ENCODE results near the gene HTR7.

The HTR7 gene

DNA sequence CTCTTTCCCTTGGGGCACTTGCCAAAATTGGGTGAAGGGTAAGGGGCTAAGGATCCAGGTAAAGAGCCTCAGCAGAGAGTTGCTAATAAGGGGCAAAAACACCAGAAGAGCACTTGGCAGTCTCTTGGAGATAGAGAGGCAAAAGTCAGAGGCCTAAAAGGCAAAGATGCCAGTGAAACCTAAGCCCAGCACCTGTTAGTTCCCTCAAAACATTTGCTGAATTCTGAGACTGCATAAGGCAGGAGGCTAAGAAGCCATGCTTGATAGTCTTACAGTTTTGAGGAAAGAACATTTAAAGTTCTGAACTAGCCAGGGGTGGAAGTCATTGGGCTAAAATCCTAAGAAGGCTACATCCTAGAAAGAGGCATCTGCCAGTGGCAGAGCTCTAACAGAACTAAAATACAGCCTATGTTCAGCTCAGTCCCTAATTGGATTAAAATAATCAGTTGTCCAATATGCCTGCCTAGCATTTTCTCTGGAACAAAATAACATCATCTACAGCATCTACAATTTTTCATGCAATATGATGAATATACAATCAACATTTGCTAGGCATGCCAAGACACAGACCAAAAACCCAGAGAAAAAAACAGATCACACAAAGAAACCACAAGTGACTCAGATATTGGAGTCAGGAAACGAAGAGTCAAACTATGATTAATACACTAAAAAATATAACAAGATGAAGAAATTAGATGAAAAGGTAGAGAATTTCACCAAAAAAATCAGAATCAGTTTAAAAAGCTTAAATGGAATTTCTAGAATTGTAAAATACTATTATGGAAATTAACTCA lies 7.7 kb downstream of the HTR7 start:
- no peaks in the 10 kb centered on the region for H3F3A ChIP-seq (ENCODE audit: insufficient read depth)
- H2AFZ ChIP-seq (ENCODE audit: low read depth, low read length, severe bottlenecking): no peak overlapping the region
- no peaks in the 10 kb centered on the region for H4K20me1 ChIP-seq (ENCODE audit: low read depth, low read length)
- no peaks in the 10 kb centered on the region for H3K79me2 ChIP-seq (ENCODE audit: insufficient read depth, low read length)
- H3K9me3 ChIP-seq (ENCODE audit: insufficient read depth, low read length): peaks cover 16% of the 10 kb centered on the region
- H3K27ac ChIP-seq (ENCODE audit: low read depth, low read length): no peak overlapping the region
- no peaks in the 10 kb centered on the region; the same call in 1 of the 2 replicates for H3K36me3 ChIP-seq (ENCODE audit: low read length)
- TF ChIP-seq, protein P1, sequence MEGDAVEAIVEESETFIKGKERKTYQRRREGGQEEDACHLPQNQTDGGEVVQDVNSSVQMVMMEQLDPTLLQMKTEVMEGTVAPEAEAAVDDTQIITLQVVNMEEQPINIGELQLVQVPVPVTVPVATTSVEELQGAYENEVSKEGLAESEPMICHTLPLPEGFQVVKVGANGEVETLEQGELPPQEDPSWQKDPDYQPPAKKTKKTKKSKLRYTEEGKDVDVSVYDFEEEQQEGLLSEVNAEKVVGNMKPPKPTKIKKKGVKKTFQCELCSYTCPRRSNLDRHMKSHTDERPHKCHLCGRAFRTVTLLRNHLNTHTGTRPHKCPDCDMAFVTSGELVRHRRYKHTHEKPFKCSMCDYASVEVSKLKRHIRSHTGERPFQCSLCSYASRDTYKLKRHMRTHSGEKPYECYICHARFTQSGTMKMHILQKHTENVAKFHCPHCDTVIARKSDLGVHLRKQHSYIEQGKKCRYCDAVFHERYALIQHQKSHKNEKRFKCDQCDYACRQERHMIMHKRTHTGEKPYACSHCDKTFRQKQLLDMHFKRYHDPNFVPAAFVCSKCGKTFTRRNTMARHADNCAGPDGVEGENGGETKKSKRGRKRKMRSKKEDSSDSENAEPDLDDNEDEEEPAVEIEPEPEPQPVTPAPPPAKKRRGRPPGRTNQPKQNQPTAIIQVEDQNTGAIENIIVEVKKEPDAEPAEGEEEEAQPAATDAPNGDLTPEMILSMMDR (IDR thresholded peaks at IDR 0.05; ENCODE audit: insufficient read depth, low read length, poor library complexity, severe bottlenecking): no peak
- TF ChIP-seq EZH2phosphoT487 (conservative IDR thresholded peaks at IDR 0.05; ENCODE audit: low read length): no peak
- no peak overlapping the region for H3K4me3 ChIP-seq (ENCODE audit: insufficient read depth, low read length, poor library complexity, severe bottlenecking)
- 0 out of 2 replicates have a peak, but pooled peaks cover 3% of the 10 kb centered on the region for H3K27me3 ChIP-seq (ENCODE audit: low read length)
- H3K9me2 ChIP-seq (replicated peaks; ENCODE audit: insufficient read depth, low read length): no peaks in the 10 kb centered on the region
- no peak overlapping the region for H3K4me2 ChIP-seq (ENCODE audit: low read depth, low read length, poor library complexity, severe bottlenecking)
- H3K9ac ChIP-seq (ENCODE audit: low read length): no peak overlapping the region

DNA sequence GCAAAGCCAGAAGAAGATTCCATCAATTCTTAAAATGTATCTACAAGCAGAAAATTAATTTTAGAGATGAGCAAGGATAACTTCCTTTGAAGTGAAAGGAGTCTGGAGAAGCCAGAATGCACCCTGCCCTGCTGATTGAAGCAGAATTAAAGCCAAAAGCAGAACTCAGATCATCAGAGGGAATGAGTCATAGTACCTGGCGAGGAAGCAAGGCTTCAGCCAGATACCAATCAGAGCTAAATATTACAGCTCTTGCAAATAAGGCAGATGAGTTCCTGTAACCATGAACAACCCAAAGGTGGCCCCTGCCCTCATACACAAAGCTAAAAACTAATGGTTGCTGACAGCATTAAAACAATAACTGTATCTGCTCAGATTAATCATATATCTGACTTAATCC lies 10.4 kb downstream of the HTR7 start:
- H3K9me3 ChIP-seq (ENCODE audit: insufficient read depth, low read length): peaks cover 16% of the 10 kb centered on the region
- no peaks in the 10 kb centered on the region for H4K20me1 ChIP-seq (ENCODE audit: low read depth, low read length)
- no peak overlapping the region for H2AFZ ChIP-seq (ENCODE audit: low read depth, low read length, severe bottlenecking)
- H3K36me3 ChIP-seq (ENCODE audit: low read length): no peaks in the 10 kb centered on the region; the same call in 1 of the 2 replicates
- H3F3A ChIP-seq (ENCODE audit: insufficient read depth): no peaks in the 10 kb centered on the region
- 0 out of 2 replicates have a peak, but pooled peaks cover 3% of the 10 kb centered on the region for H3K27me3 ChIP-seq (ENCODE audit: low read length)
- H3K27ac ChIP-seq (ENCODE audit: low read depth, low read length): no peak overlapping the region
- no peak overlapping the region for H3K4me3 ChIP-seq (ENCODE audit: insufficient read depth, low read length, poor library complexity, severe bottlenecking)
- H3K9me2 ChIP-seq (replicated peaks; ENCODE audit: insufficient read depth, low read length): no peaks in the 10 kb centered on the region
- TF ChIP-seq EZH2phosphoT487 (conservative IDR thresholded peaks at IDR 0.05; ENCODE audit: low read length): no peak
- TF ChIP-seq, protein P1 (IDR thresholded peaks at IDR 0.05; ENCODE audit: insufficient read depth, low read length, poor library complexity, severe bottlenecking): no peak
- H3K4me2 ChIP-seq (ENCODE audit: low read depth, low read length, poor library complexity, severe bottlenecking): no peak overlapping the region
- H3K79me2 ChIP-seq (ENCODE audit: insufficient read depth, low read length): no peaks in the 10 kb centered on the region
- no peak overlapping the region for H3K9ac ChIP-seq (ENCODE audit: low read length)

DNA sequence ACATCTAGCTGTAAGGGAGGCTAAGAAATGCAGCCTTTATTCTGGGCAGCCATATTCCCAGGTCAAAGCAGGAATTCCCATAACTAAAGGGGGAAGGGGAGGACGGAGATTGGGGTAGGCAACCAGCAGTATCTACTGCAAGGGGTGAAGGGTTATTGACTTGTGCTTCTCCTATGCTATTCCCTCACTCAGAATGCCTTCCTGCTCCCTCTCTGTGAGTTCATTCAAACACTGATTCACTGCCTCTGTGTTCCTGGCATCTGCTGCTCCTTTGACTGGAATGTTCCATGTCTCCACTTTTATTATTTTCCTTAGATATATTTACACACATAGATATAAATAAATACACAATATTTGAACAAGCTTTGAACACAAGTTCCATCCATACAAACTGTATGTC lies 11.1 kb downstream of the HTR7 start:
- TF ChIP-seq, protein P1 (IDR thresholded peaks at IDR 0.05; ENCODE audit: insufficient read depth, low read length, poor library complexity, severe bottlenecking): no peak
- TF ChIP-seq EZH2phosphoT487 (conservative IDR thresholded peaks at IDR 0.05; ENCODE audit: low read length): no peak
- no peaks in the 10 kb centered on the region; the same call in 1 of the 2 replicates for H3K36me3 ChIP-seq (ENCODE audit: low read length)
- peaks cover 16% of the 10 kb centered on the region for H3K9me3 ChIP-seq (ENCODE audit: insufficient read depth, low read length)
- no peak overlapping the region for H3K4me2 ChIP-seq (ENCODE audit: low read depth, low read length, poor library complexity, severe bottlenecking)
- no peak overlapping the region for H3K27ac ChIP-seq (ENCODE audit: low read depth, low read length)
- H3K79me2 ChIP-seq (ENCODE audit: insufficient read depth, low read length): no peaks in the 10 kb centered on the region
- H2AFZ ChIP-seq (ENCODE audit: low read depth, low read length, severe bottlenecking): no peak overlapping the region
- H3F3A ChIP-seq (ENCODE audit: insufficient read depth): no peaks in the 10 kb centered on the region
- no peaks in the 10 kb centered on the region for H3K9me2 ChIP-seq (replicated peaks; ENCODE audit: insufficient read depth, low read length)
- H3K27me3 ChIP-seq (ENCODE audit: low read length): 0 out of 2 replicates have a peak, but pooled peaks cover 3% of the 10 kb centered on the region
- H3K9ac ChIP-seq (ENCODE audit: low read length): no peak overlapping the region
- no peak overlapping the region for H3K4me3 ChIP-seq (ENCODE audit: insufficient read depth, low read length, poor library complexity, severe bottlenecking)
- no peaks in the 10 kb centered on the region for H4K20me1 ChIP-seq (ENCODE audit: low read depth, low read length)

All from SU-DHL-6 (cell line).